Upper lobe of left lung (tissue), 4 donors: Measurements from ENCODE around the gene RIPK3.

ENCODE experiments used
- CTCF ChIP-seq, 6 experiments: fragments of 450-650 bp in 4 of 6; fragments of 200-600 bp in 2 of 6; sonication (generic) in 2 of 6; IDR thresholded peaks; one replicate each; pipeline ENCODE4 v1.5.1; 2016 to 2019; ENCODE audit warnings: antibody characterized with exemption in 6 of 6
- EP300 ChIP-seq, 4 donors: sonication (generic); formaldehyde crosslinking; IDR thresholded peaks; one replicate each; pipeline ENCODE4 v1.5.1; 2017; ENCODE audit warnings: antibody characterized with exemption in 4 of 4, control low read depth in 2 of 4
- POLR2A ChIP-seq, 4 donors: fragments of 450-650 bp; IDR thresholded peaks; one replicate each; pipeline ENCODE4 v1.5.1; 2016 to 2017; ENCODE audit warnings: antibody characterized with exemption in 4 of 4, mild to moderate bottlenecking in 2 of 4

DNA sequence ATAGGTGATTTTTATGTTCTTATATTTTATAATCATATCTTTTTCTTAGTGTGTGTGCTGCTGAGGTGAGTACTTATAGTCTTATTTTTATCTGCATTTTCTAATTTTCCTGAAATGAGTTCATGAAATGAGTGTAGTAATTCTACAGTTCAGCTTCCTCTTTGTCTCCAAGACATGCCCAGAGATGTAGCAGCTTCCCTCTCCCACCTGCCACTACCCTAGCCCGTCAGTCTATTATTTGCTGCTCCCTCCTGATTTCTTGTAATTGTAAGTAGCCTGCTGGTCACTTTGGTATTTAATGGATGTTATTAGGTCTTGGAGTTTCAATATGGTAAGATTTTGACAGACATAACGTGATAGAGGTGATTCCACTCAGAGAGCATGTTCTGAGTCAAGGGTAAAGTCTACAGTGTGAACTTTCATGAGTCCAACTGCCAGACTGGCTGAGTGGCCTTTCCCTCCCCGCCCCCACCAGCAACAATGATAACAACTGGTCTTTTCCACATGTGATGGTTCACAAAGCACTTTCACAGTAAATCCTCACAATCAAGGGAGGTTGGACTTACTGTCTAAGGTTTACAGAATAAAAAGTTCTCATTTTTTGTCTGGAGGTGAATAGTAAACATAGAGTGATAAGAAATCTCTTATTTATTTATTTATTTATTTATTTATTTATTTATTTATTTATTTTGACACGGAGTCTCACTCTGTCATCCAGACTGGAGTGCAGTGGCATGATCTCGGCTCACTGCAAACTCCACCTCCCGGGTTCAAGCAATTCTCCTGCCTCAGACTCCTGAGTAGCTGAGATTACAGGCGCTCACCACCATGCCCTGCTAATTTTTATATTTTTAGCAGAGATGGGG is 4.2 kb upstream of the RIPK3 start:
- TF ChIP-seq CTCF (IDR thresholded peaks at IDR 0.05) (no peak), POLR2A (IDR thresholded peaks at IDR 0.05) (no peak), EP300 (IDR thresholded peaks at IDR 0.05) (no peak)
